HEK293T (cell line): ENCODE data around the gene RNF40.

Source experiments
- BHLHE40 ChIP-seq: fragments of 450-650 bp; IDR thresholded peaks from 2 replicates; pipeline ENCODE4 v1.6.1; 2016; ENCODE audit warnings: mild to moderate bottlenecking, moderate library complexity, borderline replicate concordance
- CTBP1 ChIP-seq: fragments of 450-650 bp; IDR thresholded peaks from 2 replicates; pipeline ENCODE4 v1.6.1; 2016; ENCODE audit warnings: borderline replicate concordance
- ELF4 ChIP-seq: fragments of 450-650 bp; IDR thresholded peaks from 2 replicates; pipeline ENCODE4 v1.6.1; 2017; ENCODE audit warnings: antibody characterized with exemption
- FOXA1 ChIP-seq: fragments of 450-650 bp; IDR thresholded peaks from 2 replicates; pipeline ENCODE4 v1.6.1; 2016; ENCODE audit warnings: mild to moderate bottlenecking
- FOXK2 ChIP-seq: fragments of 450-650 bp; IDR thresholded peaks from 2 replicates; pipeline ENCODE4 v1.6.1; 2016; ENCODE audit warnings: mild to moderate bottlenecking
- FOXM1 ChIP-seq: fragments of 450-650 bp; IDR thresholded peaks from 2 replicates; pipeline ENCODE4 v1.6.1; 2017; ENCODE audit warnings: mild to moderate bottlenecking, borderline replicate concordance
- HDGF ChIP-seq: fragments of 450-650 bp; IDR thresholded peaks from 2 replicates; pipeline ENCODE4 v1.6.1; 2017; ENCODE audit warnings: antibody characterized with exemption, borderline replicate concordance
- NFRKB ChIP-seq: fragments of 450-650 bp; IDR thresholded peaks from 2 replicates; pipeline ENCODE4 v1.6.1; 2016; ENCODE audit warnings: mild to moderate bottlenecking, moderate library complexity
- SUZ12 ChIP-seq: fragments of 450-650 bp; IDR thresholded peaks from 2 replicates; pipeline ENCODE4 v1.6.1; 2016; ENCODE audit warnings: mild to moderate bottlenecking
- TARDBP ChIP-seq: fragments of 450-650 bp; IDR thresholded peaks from 2 replicates; pipeline ENCODE4 v1.6.1; 2016
- ZNF384 ChIP-seq: fragments of 450-650 bp; IDR thresholded peaks from 2 replicates; pipeline ENCODE4 v1.6.1; 2016

- TF ChIP-seq BHLHE40 (no peak), ELF4 (peak; percentile 35; the same call in 1 of the 2 replicates), NFRKB (no peak), TARDBP (no peak), FOXA1 (no peak), SUZ12 (no peak), ZNF384 (no peak), HDGF (peak; percentile 60; the same call in 1 of the 2 replicates), FOXM1 (no peak), CTBP1 (no peak), FOXK2 (no peak)
These were observed at the start of gene RNF40, which contains the start of gene CFAP119 for GRCh38 chr16:30761928-30762902.
